Natural killer cell (primary cell): ENCODE data around the gene OLFM1. TPM values are rescaled to one million over a fixed set of nuclear protein-coding genes. Genes with fewer than 3 reads are reported as not detected.

Experiments
- ATAC-seq, 3 donors: fragments of 150-1000 bp in 2 of 3; fragments of 200-7000 bp in 1 of 3; cut with Tn5 transposase; 1 replicate in 1 of 3; 2 replicates in 2 of 3; pipeline ENCODE4 v1.10.0; 2021; ENCODE audit warnings: mild to moderate bottlenecking in 2 of 3, moderate library complexity in 2 of 3
- DNase-seq, 2 donors: peaks; one replicate each; pipeline versions ENCODE4 v3.0.0 to v3.0.0-alpha.2; 2013 to 2021; ENCODE audit warnings: mixed read lengths in 1 of 2
- H3K27ac ChIP-seq: one replicate; pipeline ENCODE4 v1.5.1; 2013; ENCODE audit warnings: mild to moderate bottlenecking, low read length
- H3K27me3 ChIP-seq: one replicate; pipeline ENCODE4 v1.6.1; 2013; ENCODE audit warnings: low read length; ENCODE audit not compliant: control insufficient read depth, insufficient read depth
- H3K36me3 ChIP-seq: one replicate; pipeline ENCODE4 v1.6.1; 2013; ENCODE audit warnings: low read length; ENCODE audit not compliant: control insufficient read depth, insufficient read depth
- H3K4me1 ChIP-seq: one replicate; pipeline ENCODE4 v1.6.1; 2013; ENCODE audit warnings: low read length; ENCODE audit not compliant: control insufficient read depth, insufficient read depth
- H3K4me3 ChIP-seq: one replicate; pipeline ENCODE4 v1.5.1; 2013; ENCODE audit warnings: low read length
- H3K9me3 ChIP-seq: one replicate; pipeline ENCODE4 v1.6.1; 2013; ENCODE audit warnings: low read length; ENCODE audit not compliant: control insufficient read depth, insufficient read depth
- H3K27ac Mint-ChIP-seq, 2 donors: one replicate each; pipeline ENCODE4 v1.8.0; 2022; ENCODE audit warnings: mild to moderate bottlenecking in 2 of 2, mixed read lengths in 2 of 2, moderate library complexity in 1 of 2
- H3K27me3 Mint-ChIP-seq, 2 donors: one replicate each; pipeline ENCODE4 v1.8.0; 2022; ENCODE audit warnings: low read depth in 2 of 2, mixed read lengths in 2 of 2
- H3K36me3 Mint-ChIP-seq: one replicate; pipeline ENCODE4 v1.8.0; 2022; ENCODE audit warnings: mixed read lengths
- H3K4me1 Mint-ChIP-seq, 2 donors: one replicate each; pipeline ENCODE4 v1.8.0; 2022; ENCODE audit warnings: mixed read lengths in 2 of 2
- H3K4me3 Mint-ChIP-seq: one replicate; pipeline ENCODE4 v1.8.0; 2022; ENCODE audit warnings: mild to moderate bottlenecking, moderate library complexity, mixed read lengths
- H3K9me3 Mint-ChIP-seq, 2 donors: one replicate each; pipeline ENCODE4 v1.8.0; 2022; ENCODE audit warnings: mixed read lengths in 2 of 2
- CTCF ChIP-seq: fragments of 200-600 bp; IDR thresholded peaks from one replicate; pipeline ENCODE4 v1.8.0; 2022; ENCODE audit warnings: antibody characterized with exemption
- WGBS: methylation state at CpG from one replicate; pipeline ENCODE4 v1.1.7; 2013; ENCODE audit warnings: missing lambda C conversion rate; ENCODE audit not compliant: insufficient coverage; 5-methylcytosine and 5-hydroxymethylcytosine counted together
- intact Hi-C: fragments of 100-400 bp; cut with micrococcal nuclease; formaldehyde crosslinking; loops from one replicate; pipeline ENCODE4 v1.14.2; 2022
- total RNA-seq, 4 donors: library from RNA; stranded (reverse); fragments of 120-200 nt in 1 of 4; gene quantifications; one replicate each; pipeline versions ENCODE4 v1.2.3 to v1.2.4, GENCODE V29; 2013 to 2022

The OLFM1 gene
- total RNA-seq, 3 donors from 2014 or later (not counting 1 experiment from before 2014, with no cell fraction given) = 0.18 TPM; not detected in 2

GRCh38 chr9:135083831-135084230 lies 3.6 kb upstream of the OLFM1 start:
- no peaks in the 10 kb centered on the region for H3K9me3 ChIP-seq
- H3K36me3 Mint-ChIP-seq = no peaks in the 10 kb centered on the region
- no peak overlapping the region for H3K27ac ChIP-seq
- H3K4me1 ChIP-seq = no peaks in the 10 kb centered on the region
- WGBS = 59% methylated on average over 8 of the region's 8 CpGs
- intact Hi-C loops = no loop called here
- H3K27me3 Mint-ChIP-seq = peaks cover 21 to 22% of the 10 kb centered on the region in 2 donors
- no peak for TF ChIP-seq CTCF
- no peak overlapping the region for H3K4me3 Mint-ChIP-seq
- ATAC-seq (no peak), DNase-seq (no peak)
- H3K27ac Mint-ChIP-seq = no peak overlapping the region
- H3K9me3 Mint-ChIP-seq = no peaks in the 10 kb centered on the region
- peaks cover 6% of the 10 kb centered on the region in 2 donors for H3K4me1 Mint-ChIP-seq
- no peaks in the 10 kb centered on the region for H3K36me3 ChIP-seq
- H3K27me3 ChIP-seq = peaks cover 7% of the 10 kb centered on the region
- no peak overlapping the region for H3K4me3 ChIP-seq

GRCh38 chr9:135084262-135084661 lies 3.2 kb upstream of the OLFM1 start:
- Mint-ChIP-seq H3K27me3 (peaks cover 16 to 23% of the 10 kb centered on the region in 2 donors), H3K9me3 (no peaks in the 10 kb centered on the region), H3K4me1 (peaks cover 6% of the 10 kb centered on the region in 2 donors), H3K27ac (no peak overlapping the region), H3K4me3 (no peak overlapping the region), H3K36me3 (no peaks in the 10 kb centered on the region)
- Histone ChIP-seq H3K27me3 (peaks cover 10% of the 10 kb centered on the region), H3K27ac (no peak overlapping the region), H3K4me1 (no peaks in the 10 kb centered on the region), H3K36me3 (no peaks in the 10 kb centered on the region), H3K9me3 (no peaks in the 10 kb centered on the region), H3K4me3 (no peak overlapping the region)
- WGBS = 71% methylated on average over 1 of the region's 1 CpG
- TF ChIP-seq CTCF = no peak
- intact Hi-C loops = no loop called here
- DNase-seq (no peak), ATAC-seq (no peak)

- no peak overlapping the region for H3K4me3 ChIP-seq
- ATAC-seq (no peak), DNase-seq (no peak)
- H3K36me3 ChIP-seq = no peaks in the 10 kb centered on the region
- Mint-ChIP-seq H3K27ac (no peak overlapping the region), H3K9me3 (no peaks in the 10 kb centered on the region), H3K4me3 (no peak overlapping the region), H3K4me1 (peaks cover 6% of the 10 kb centered on the region in 2 donors), H3K36me3 (no peaks in the 10 kb centered on the region), H3K27me3 (peaks cover 15 to 31% of the 10 kb centered on the region in 2 donors)
- H3K9me3 ChIP-seq = no peaks in the 10 kb centered on the region
- intact Hi-C loops = no loop called here
- WGBS = 75% methylated on average over 20 of the region's 20 CpGs
- no peaks in the 10 kb centered on the region for H3K4me1 ChIP-seq
- TF ChIP-seq CTCF = no peak
- no peak overlapping the region for H3K27ac ChIP-seq
- H3K27me3 ChIP-seq = peaks cover 15% of the 10 kb centered on the region
Observed at GRCh38 chr9:135084881-135085760, 2.3 kb upstream of the OLFM1 start.
